Heart left ventricle (tissue), 16 donors: ENCODE measurements around the gene C1S. TPM values are rescaled to one million over a fixed set of nuclear protein-coding genes. Genes with fewer than 3 reads are reported as not detected.
"Not testable (repeated sequence)": the region's sequence is repeated elsewhere in the genome, so short reads cannot be mapped to it uniquely, and the experiment has no call there.

Experiments used
- ATAC-seq, 4 donors: fragments of 200-7000 bp; cut with Tn5 transposase; one replicate each; pipeline ENCODE4 v1.9.1; 2020 to 2022; ENCODE audit warnings: moderate library complexity in 4 of 4, mild to moderate bottlenecking in 3 of 4, moderate number of reproducible peaks in 1 of 4
- DNase-seq, 5 donors: peaks; one replicate each; pipeline ENCODE4 v3.0.0-alpha.2; 2020
- H3K27ac ChIP-seq, 12 donors: fragments of 200-600 bp; sonication (generic) in 4 of 12; one replicate each; pipeline versions ENCODE4 v1.5.0 to v1.8.0; 2016 to 2022; ENCODE audit warnings: mild to moderate bottlenecking in 2 of 12
- H3K27me3 ChIP-seq, 9 donors: fragments of 200-600 bp; sonication (generic) in 2 of 9; one replicate each; pipeline versions ENCODE4 v1.5.1 to v1.8.0; 2016 to 2022; ENCODE audit warnings: mild to moderate bottlenecking in 3 of 9
- H3K36me3 ChIP-seq, 9 donors: fragments of 200-600 bp; sonication (generic) in 2 of 9; one replicate each; pipeline versions ENCODE4 v1.5.0 to v1.8.0; 2018 to 2022; ENCODE audit warnings: mild to moderate bottlenecking in 2 of 9
- H3K4me1 ChIP-seq, 12 donors: fragments of 200-600 bp; sonication (generic) in 4 of 12; one replicate each; pipeline versions ENCODE4 v1.5.0 to v1.8.0; 2016 to 2022; ENCODE audit warnings: mild to moderate bottlenecking in 3 of 12
- H3K4me3 ChIP-seq, 12 donors: fragments of 200-600 bp; sonication (generic) in 4 of 12; one replicate each; pipeline versions ENCODE4 v1.5.0 to v1.8.0; 2017 to 2022; ENCODE audit warnings: mild to moderate bottlenecking in 9 of 12, moderate library complexity in 4 of 12
- H3K9me3 ChIP-seq, 12 donors: fragments of 200-600 bp; sonication (generic) in 4 of 12; one replicate each; pipeline versions ENCODE4 v1.5.0 to v1.8.0; 2016 to 2022; ENCODE audit warnings: mild to moderate bottlenecking in 1 of 12
- POLR2A ChIP-seq, 2 donors: fragments of 450-650 bp; IDR thresholded peaks; one replicate each; pipeline ENCODE4 v1.6.1; 2017; ENCODE audit warnings: antibody characterized with exemption in 2 of 2, mild to moderate bottlenecking in 2 of 2, moderate library complexity in 2 of 2
- WGBS, 4 donors: extraction: QIAGEN DNeasy Blood & Tissue Kit in 2 of 4; methylation state at CpG; one replicate each; pipeline versions ENCODE4 v1.1.5 to v1.1.7; 2013 to 2018; 5-methylcytosine and 5-hydroxymethylcytosine counted together
- intact Hi-C, 10 donors: fragments of 100-400 bp; cut with DNase I; formaldehyde crosslinking; loops; one replicate each; pipeline versions ENCODE4 v1.11.1 to v1.14.2; 2022
- long read RNA-seq, 3 donors: library from polyadenylated mRNA; unstranded; transcript quantifications; one replicate each; pipeline ENCODE4 v2.0.0, GENCODE V29; 2020 to 2021
- polyA plus RNA-seq, 2 donors: library from polyadenylated mRNA; stranded (reverse); fragments of 200-250 nt; gene quantifications; one replicate each; pipeline ENCODE4 v1.2.3, GENCODE V29; 2013
- total RNA-seq, 9 donors: library from RNA; depleted of rRNA in 2 of 9; stranded (reverse); fragments of >200 nt in 2 of 9; fragmentation: NEBNext Ultra II Directional in 3 of 9; extraction: Animal tissue kit (Norgen Biotek cat#: 25700) in 3 of 9; gene quantifications; one replicate each; pipeline versions ENCODE4 v1.1.0 to v1.2.4, GENCODE V29; 2016 to 2023
- TF ChIP-seq, protein P1 (sequence below), 12 donors: fragments of 200-600 bp; sonication (generic) in 4 of 12; IDR thresholded peaks; one replicate each; pipeline versions ENCODE4 v1.5.0 to v1.8.0; 2018 to 2022; ENCODE audit warnings: antibody characterized with exemption in 12 of 12, mild to moderate bottlenecking in 5 of 12
- donor health status: ischemic (EF 13 %, LVEDD 7.1; RV severe dilation, severe dysfunction).
- donor health status: healthy with polysubstance abuse.
- donor health status: DM: no; HTN: yes; CAD: no.
- donor health status: DM: no; HTN: no; CAD: no.
- donor health status: ischemic (EF 25% LVEDD 6.9; RV normal size, moderate dysfunction).
- donor health status: ischemic (EF 25% LVEDD 5.7; RV mildly dilated, moderate dysfunction).
- donor health status: healthy.
- donor health status: DM: yes; HTN: yes; CAD: no.
- donor health status: ischemic (EF 35%, LVEDD 5.7; RV mildly dilated, moderate dysfunction).
- donor health status: nonischemic (EF 11% LVEDD 7.7; RV severe dilation, severe dysfunction).
- donor health status: DM: yes; HTN: yes; CAD: no.
- donor health status: PGD.
- donor health status: ischemic (EF 29% LVEDD 5.4; RV normal size, mild dysfunction).
- donor health status: nonischemic (EF 23%, LVEDD 6.1; RV moderate dilation, normal function).

The C1S gene
- total RNA-seq (100 to 1,000 TPM in 2 of 9 donors, 10 to 100 TPM in 7; 31.9 to 247 (median 74.2) TPM), polyA plus RNA-seq (10 to 100 TPM; 30.1 to 36.4 TPM)
- long read RNA-seq, donor 1, transcript C1S-201 (12 exons, 2,972 nt) = major isoform, 88 of 139 reads
- long read RNA-seq, donor 1, transcript C1S-202 (12 exons, 2,635 nt) = minor isoform, 26 of 139 reads
- long read RNA-seq, donor 1, partial matches to known transcripts = 15 of 139 reads
- long read RNA-seq, donor 1, other reads (novel, unspliced or antisense) = 10 of 139 reads
- long read RNA-seq, donor 2, transcript C1S-202 (12 exons, 2,635 nt) = minor isoform, 60 of 238 reads
- long read RNA-seq, donor 2, transcript C1S-201 (12 exons, 2,972 nt) = major isoform, 148 of 238 reads
- long read RNA-seq, donor 2, partial matches to known transcripts = 10 of 238 reads
- long read RNA-seq, donor 2, other reads (novel, unspliced or antisense) = 20 of 238 reads
- long read RNA-seq, donor 3, transcript C1S-202 (12 exons, 2,635 nt) = minor isoform, 12 of 60 reads
- long read RNA-seq, donor 3, transcript C1S-201 (12 exons, 2,972 nt) = major isoform, 40 of 60 reads
- long read RNA-seq, donor 3, partial matches to known transcripts = 4 of 60 reads
- long read RNA-seq, donor 3, other reads (novel, unspliced or antisense) = 4 of 60 reads

DNA sequence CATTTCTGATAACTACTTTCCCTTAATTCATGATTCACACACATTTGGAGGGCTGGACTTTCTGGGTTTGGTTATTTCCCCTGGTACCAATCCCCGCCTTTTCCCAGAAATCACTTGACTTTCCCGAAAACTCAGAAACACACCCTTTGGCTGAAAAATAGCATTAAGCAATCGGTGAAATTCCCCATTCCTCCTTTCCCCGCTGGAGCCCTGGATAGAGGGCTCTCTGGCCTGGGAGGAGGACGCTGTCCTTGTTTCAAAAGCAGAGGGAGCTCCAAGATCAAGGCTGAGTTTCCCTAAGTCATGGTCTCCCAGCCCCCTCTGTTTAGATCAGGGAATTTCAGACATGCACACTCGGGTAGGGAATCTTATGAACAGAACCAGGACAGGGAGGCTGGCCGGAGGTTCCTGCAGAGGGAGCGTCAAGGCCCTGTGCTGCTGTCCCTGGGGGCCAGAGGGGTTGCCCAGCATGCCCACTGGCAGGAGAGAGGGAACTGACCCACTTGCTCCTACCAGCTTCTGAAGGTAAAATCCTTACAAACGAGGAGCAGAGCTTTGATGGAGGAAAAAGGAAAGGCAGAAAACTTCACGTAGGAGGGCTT is at the start of gene C1S:
Gene C1S, plus strand, starts transcription at position 366 of the 602 bp plus-strand sequence. CDS start 1,195 bp downstream, outside the sequence.
- DNase-seq (peak; percentile 69 to 74 (median 71)), ATAC-seq (peak; percentile 92 to 98 (median 98))
- Histone ChIP-seq H3K27ac (peak within 1 kb of the TSS; percentile 54 to 82 (median 72)), H3K4me3 (peak within 1 kb of the TSS in 10 of 12 donors; percentile 37 to 59 (median 42)), H3K9me3 (no peaks in the 10 kb centered on the region), H3K36me3 (peaks cover 0 to 15% (median 3%) of the 10 kb centered on the region in 9 donors), H3K4me1 (peaks cover 0 to 34% (median 6%) of the 10 kb centered on the region in 12 donors), H3K27me3 (peaks cover 0 to 6% (median 0%) of the 10 kb centered on the region in 9 donors)
- intact Hi-C loops = loop anchor here (1.0 to 5.0 kb wide), 8 partner anchors 31 to 53 kb away; partner anchors contain the start of genes C1RL (in 8 of the 10) and C1R (in 6 of the 10)
- WGBS, 4 donors = 21 to 32% (median 27%) methylated on average over 10 of the region's 10 CpGs
- peak in 1 of 2 donors; percentile 39 for TF ChIP-seq POLR2A (IDR thresholded peaks at IDR 0.05)
- TF ChIP-seq, protein P1, sequence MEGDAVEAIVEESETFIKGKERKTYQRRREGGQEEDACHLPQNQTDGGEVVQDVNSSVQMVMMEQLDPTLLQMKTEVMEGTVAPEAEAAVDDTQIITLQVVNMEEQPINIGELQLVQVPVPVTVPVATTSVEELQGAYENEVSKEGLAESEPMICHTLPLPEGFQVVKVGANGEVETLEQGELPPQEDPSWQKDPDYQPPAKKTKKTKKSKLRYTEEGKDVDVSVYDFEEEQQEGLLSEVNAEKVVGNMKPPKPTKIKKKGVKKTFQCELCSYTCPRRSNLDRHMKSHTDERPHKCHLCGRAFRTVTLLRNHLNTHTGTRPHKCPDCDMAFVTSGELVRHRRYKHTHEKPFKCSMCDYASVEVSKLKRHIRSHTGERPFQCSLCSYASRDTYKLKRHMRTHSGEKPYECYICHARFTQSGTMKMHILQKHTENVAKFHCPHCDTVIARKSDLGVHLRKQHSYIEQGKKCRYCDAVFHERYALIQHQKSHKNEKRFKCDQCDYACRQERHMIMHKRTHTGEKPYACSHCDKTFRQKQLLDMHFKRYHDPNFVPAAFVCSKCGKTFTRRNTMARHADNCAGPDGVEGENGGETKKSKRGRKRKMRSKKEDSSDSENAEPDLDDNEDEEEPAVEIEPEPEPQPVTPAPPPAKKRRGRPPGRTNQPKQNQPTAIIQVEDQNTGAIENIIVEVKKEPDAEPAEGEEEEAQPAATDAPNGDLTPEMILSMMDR (IDR thresholded peaks at IDR 0.05) = peak; percentile 51 to 90 (median 78)

DNA sequence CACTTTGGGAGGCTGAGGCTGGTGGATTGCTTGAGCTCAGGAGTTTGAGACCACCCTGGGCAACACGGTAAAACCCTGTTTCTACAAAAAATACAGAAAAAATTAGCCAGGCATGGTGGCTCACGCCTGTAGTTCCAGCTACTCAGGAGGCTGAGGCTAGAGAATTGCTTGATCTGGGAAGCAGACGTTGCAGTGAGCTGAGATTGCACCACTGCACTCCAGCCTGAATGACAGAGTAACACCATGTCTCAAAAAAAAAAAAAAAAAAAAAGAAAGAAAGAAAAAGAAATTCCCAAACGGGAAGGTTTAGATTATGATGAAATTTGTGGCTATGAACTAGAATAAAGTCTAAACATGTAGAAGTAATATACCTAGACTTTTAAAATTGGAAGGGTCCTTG is 49.1 kb upstream of the C1S start:
- H3K27ac ChIP-seq, H3K27me3 ChIP-seq, DNase-seq, H3K4me3 ChIP-seq, H3K9me3 ChIP-seq, ATAC-seq: not testable (repeated sequence)
- intact Hi-C loops = loop anchor here in 1 of 10 donors (5.0 kb wide), 1 partner anchor 34 kb away; no protein-coding TSS in a partner anchor
- H3K36me3 ChIP-seq = peaks cover 0 to 62% (median 9%) of the 10 kb centered on the region in 9 donors
- peaks cover 0 to 61% (median 9%) of the 10 kb centered on the region in 12 donors for H3K4me1 ChIP-seq
- WGBS, 4 donors = 79 to 89% (median 84%) methylated on average over 4 of the region's 4 CpGs

DNA sequence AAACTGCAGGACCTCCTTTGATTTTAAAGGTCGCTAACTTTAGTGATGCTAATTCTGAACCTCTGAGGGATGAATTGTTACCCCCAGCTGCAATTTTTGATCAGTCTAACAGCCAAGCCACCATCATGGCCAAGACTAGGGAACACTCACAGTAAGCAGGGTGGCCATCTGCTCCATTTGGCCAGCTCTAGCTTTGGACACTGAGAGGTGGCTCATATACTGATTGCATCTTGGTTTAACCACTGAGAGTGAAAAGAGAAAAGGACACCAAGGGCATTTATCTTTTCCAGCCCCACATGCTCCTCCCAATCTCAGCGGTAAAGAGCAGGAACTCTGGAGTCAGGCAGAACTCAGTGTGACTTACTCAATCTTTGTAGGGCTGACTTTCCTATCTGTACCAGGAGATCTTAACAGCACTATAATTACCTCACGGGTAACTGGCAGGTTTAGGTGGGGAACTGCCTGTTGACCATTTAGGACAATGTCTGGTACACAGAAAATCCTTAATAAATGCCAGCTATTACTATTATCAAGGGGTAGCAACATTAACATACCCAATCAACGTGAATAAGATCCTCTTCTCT is 48.4 kb upstream of the C1S start:
- no peak for TF ChIP-seq POLR2A (IDR thresholded peaks at IDR 0.05)
- TF ChIP-seq, protein P1 (IDR thresholded peaks at IDR 0.05) = no peak
- 59 to 68% (median 62%) methylated on average over 4 of the region's 4 CpGs for WGBS, 4 donors
- Histone ChIP-seq H3K27me3 (no peaks in the 10 kb centered on the region), H3K4me1 (peaks cover 0 to 62% (median 12%) of the 10 kb centered on the region in 12 donors), H3K36me3 (peaks cover 0 to 59% (median 9%) of the 10 kb centered on the region in 9 donors), H3K27ac (peak overlapping the region in 4 of 12 donors; percentile 1 to 41 (median 22)), H3K4me3 (no peak overlapping the region), H3K9me3 (no peaks in the 10 kb centered on the region)
- intact Hi-C loops = loop anchor here in 1 of 10 donors (5.0 kb wide), 1 partner anchor 35 kb away; no protein-coding TSS in a partner anchor
- ATAC-seq = peak in 3 of 4 donors; percentile 19 to 69 (median 43)
- no peak for DNase-seq

DNA sequence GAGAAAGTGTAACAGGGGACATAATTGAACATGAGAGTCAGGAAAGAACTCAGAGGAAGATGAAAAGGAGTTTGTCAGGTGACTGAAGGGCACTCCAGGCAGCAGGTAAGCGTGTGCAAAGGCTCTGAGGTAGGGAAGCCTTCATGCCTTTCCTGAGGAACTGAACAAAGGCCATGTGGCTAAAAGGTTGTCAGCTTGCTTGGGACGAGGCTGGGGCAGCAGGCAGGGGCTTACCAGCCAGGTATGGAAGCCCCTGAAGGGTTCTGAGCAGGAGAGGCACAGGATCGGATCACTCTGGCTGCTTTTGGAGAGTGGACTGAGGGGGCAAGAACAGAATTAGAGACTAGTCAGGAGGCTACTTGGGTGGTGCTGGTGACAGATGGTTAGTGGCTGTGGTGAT is 47.4 kb upstream of the C1S start:
- H3K27me3 ChIP-seq = no peaks in the 10 kb centered on the region
- H3K9me3 ChIP-seq = no peaks in the 10 kb centered on the region
- H3K27ac ChIP-seq = peak overlapping the region in 1 of 12 donors; percentile 41
- intact Hi-C loops = loop anchor here in 1 of 10 donors (5.0 kb wide), 1 partner anchor 36 kb away; no protein-coding TSS in a partner anchor
- no peak for ATAC-seq
- DNase-seq = no peak
- no peak for TF ChIP-seq POLR2A (IDR thresholded peaks at IDR 0.05)
- TF ChIP-seq, protein P1 (IDR thresholded peaks at IDR 0.05) = no peak
- H3K36me3 ChIP-seq = peaks cover 0 to 52% (median 9%) of the 10 kb centered on the region in 9 donors
- no peak overlapping the region for H3K4me3 ChIP-seq
- 90 to 95% (median 93%) methylated on average over 3 of the region's 3 CpGs for WGBS, 4 donors
- peaks cover 0 to 60% (median 12%) of the 10 kb centered on the region in 12 donors for H3K4me1 ChIP-seq
